ENCODE measurements around the gene S1PR4. TPM values are rescaled to one million over a fixed set of nuclear protein-coding genes. Genes with fewer than 3 reads are reported as not detected.

Gene S1PR4
- total and polyA plus RNA-seq, 2 of the 8 experiments (the other 6 are each of a cell fraction or from before 2014, with no cell fraction given), result not detected

GRCh38 chr19:3224346-3225168 lies 46.0 kb downstream of the S1PR4 start, which contains the start of gene CELF5:
Gene CELF5 (plus strand): TSS chr19:3224661. CDS start chr19:3224740, 79 bp downstream.
- POLR2A ChIA-PET (ENCODE audit: partially characterized antibody), result interaction anchor here (0.6 to 1.2 kb wide), 3 partner anchors 13 to 90 kb away, joined by 3 to 5 read pairs (median 3); no protein-coding TSS in a partner anchor
- peak within 1 kb of the TSS; percentile 57 to 92 (median 68) for H3K4me3 ChIP-seq (ENCODE audit: extremely low read depth in 1 of 4, insufficient read depth in 2 of 4, low read depth in 3 of 4, low read length in 4 of 4)

More at GRCh38 chr19:3224346-3225168, 46.0 kb downstream of the S1PR4 start, which contains the start of gene CELF5:
- H2BK5ac ChIP-seq (ENCODE audit: low read depth, low read length), result no peak within 1 kb of the TSS
- H3K4me2 ChIP-seq (ENCODE audit: insufficient read depth in 1 of 2, low read depth in 2 of 2, low read length in 2 of 2), result peak within 1 kb of the TSS; percentile 43 to 79
- H4K91ac ChIP-seq (replicated peaks; ENCODE audit: insufficient read length, low read length), result peak within 1 kb of the TSS; percentile 40
- peak within 1 kb of the TSS; percentile 73 for H4K5ac ChIP-seq (ENCODE audit: insufficient read length, low read depth, low read length)
- H3K27ac ChIP-seq (ENCODE audit: low read depth, low read length), result no peak within 1 kb of the TSS
- peak within 1 kb of the TSS in 1 of 4 experiments; percentile 43; a peak in 2 of 7 replicates for H3K9ac ChIP-seq (replicated peaks in 1 of 4; ENCODE audit: extremely low read depth in 1 of 4, low read depth in 3 of 4, low read length in 3 of 4)
- H2BK12ac ChIP-seq (ENCODE audit: low read depth, low read length), result no peak within 1 kb of the TSS
- H3K36me3 ChIP-seq (ENCODE audit: control insufficient read depth in 2 of 4, insufficient read depth in 4 of 4, low read length in 3 of 4), result no peaks in the 10 kb centered on the region
- H4K20me1 ChIP-seq (replicated peaks in 1 of 2; ENCODE audit: control insufficient read depth in 1 of 2, insufficient read depth in 2 of 2, low read length in 2 of 2), result peaks cover 3 to 9% of the 10 kb centered on the region in 2 experiments
- H3K79me1 ChIP-seq (ENCODE audit: low read depth, low read length), result no peaks in the 10 kb centered on the region
- H3K14ac ChIP-seq (ENCODE audit: insufficient read length), result no peak within 1 kb of the TSS
- DNase-seq (ENCODE audit: low read depth in 1 of 2, low spot score in 2 of 2) (peak in 1 of 2 experiments; percentile 86), FAIRE-seq (no peak)
- peaks cover 6 to 15% (median 9%) of the 10 kb centered on the region in 4 experiments for H3K4me1 ChIP-seq (replicated peaks in 1 of 4; ENCODE audit: control insufficient read depth in 3 of 4, insufficient read depth in 4 of 4, low read length in 3 of 4)
- no peak within 1 kb of the TSS for H3K56ac ChIP-seq (replicated peaks; ENCODE audit: insufficient read length, low read depth, low read length)
- H3K23me2 ChIP-seq (ENCODE audit: low read depth, low read length), result peaks cover 7% of the 10 kb centered on the region; the same call in 1 of the 2 replicates
- peaks cover 0 to 3% (median 0%) of the 10 kb centered on the region in 4 experiments; a peak in 1 of 7 replicates for H3K27me3 ChIP-seq (replicated peaks in 1 of 4; ENCODE audit: control insufficient read depth in 3 of 4, extremely low read depth in 1 of 4, insufficient read depth in 3 of 4, low read length in 3 of 4)
- peak within 1 kb of the TSS; percentile 87 for H3K18ac ChIP-seq (ENCODE audit: extremely low read depth, low read length)
- 11% methylated on average over 14 of the region's 94 CpGs; no CpG with 5 or more reads in 1 of the 2 experiments for WGBS, 2 experiments (ENCODE audit: extremely low coverage in 1 of 2, insufficient coverage in 1 of 2, insufficient read length in 1 of 2, insufficient replicate concordance in 2 of 2, low coverage in 1 of 2, low lambda C conversion rate in 2 of 2, missing lambda C conversion rate in 1 of 2)
- no peak within 1 kb of the TSS for H2BK15ac ChIP-seq (ENCODE audit: low read length)
- no peak within 1 kb of the TSS; the same call in 1 of the 2 replicates for H2AFZ ChIP-seq (ENCODE audit: low read length)
- H2BK120ac ChIP-seq (replicated peaks; ENCODE audit: low read depth, low read length), result no peak within 1 kb of the TSS
- H3K9me3 ChIP-seq (ENCODE audit: insufficient read depth in 2 of 2, low read depth in 1 of 2, low read length in 1 of 2), result no peaks in the 10 kb centered on the region
- H4K8ac ChIP-seq (ENCODE audit: extremely low read depth, insufficient read depth, low read length), result peak within 1 kb of the TSS; percentile 51; the same call in 1 of the 2 replicates
- H3K4ac ChIP-seq (replicated peaks; ENCODE audit: insufficient read length, low read depth, low read length), result no peak within 1 kb of the TSS
- 0 out of 2 replicates have a peak, but pooled peaks have one; percentile 14 for TF ChIP-seq CREB1 (IDR thresholded peaks at IDR 0.05)
- peak; percentile 52 to 75 (median 72) for TF ChIP-seq CTCF (IDR thresholded peaks at IDR 0.05; ENCODE audit: control extremely low read depth in 1 of 3, insufficient read depth in 1 of 3, low read depth in 1 of 3, low read length in 3 of 3)
- no peak for TF ChIP-seq TCF12 (IDR thresholded peaks at IDR 0.05; ENCODE audit: low read depth, low read length)
- TF ChIP-seq KDM4A (IDR thresholded peaks at IDR 0.05; ENCODE audit: low read depth, low read length, severe bottlenecking), result peak; percentile 57
- no peak for TF ChIP-seq SP1 (IDR thresholded peaks at IDR 0.05; ENCODE audit: low read depth, low read length)
- TF ChIP-seq RAD21 (IDR thresholded peaks at IDR 0.05 in 1 of 2, conservative IDR thresholded peaks at IDR 0.05 in 1 of 2; ENCODE audit: low read depth in 2 of 2, low read length in 2 of 2), result peak in 1 of 2 experiments; percentile 53; a peak in 2 of 4 replicates
- TF ChIP-seq RBBP5 (IDR thresholded peaks at IDR 0.05; ENCODE audit: borderline replicate concordance, low read depth, low read length), result 0 out of 2 replicates have a peak, but pooled peaks have one; percentile 52
- CTCF ChIA-PET (ENCODE audit: partially characterized antibody), result interaction anchor here (0.6 to 1.5 kb wide), 8 partner anchors 9 to 369 kb away, joined by 3 to 7 read pairs (median 4); no protein-coding TSS in a partner anchor
- H3K23ac ChIP-seq (ENCODE audit: insufficient read length), result no peak within 1 kb of the TSS
- H3K79me2 ChIP-seq (ENCODE audit: control insufficient read depth in 1 of 2, insufficient read depth in 2 of 2, low read length in 2 of 2), result no peaks in the 10 kb centered on the region
- no peak within 1 kb of the TSS for H2BK20ac ChIP-seq (ENCODE audit: low read length)
- H2AK5ac ChIP-seq (ENCODE audit: low read depth, low read length), result no peak within 1 kb of the TSS
